ENCODE data around the gene MEF2C. TPM values are rescaled to one million over a fixed set of nuclear protein-coding genes. Genes with fewer than 3 reads are reported as not detected.

Gene MEF2C
- total RNA-seq, 1 experiment from 2014 or later, result 1.7 TPM

GRCh38 chr5:88875341-88876234 is 7.4 kb downstream of the MEF2C start:
- POLR2A ChIA-PET, result interaction anchor here (0.6 kb wide), 1 partner anchor 1237 kb away, joined by 3 read pairs; no protein-coding TSS in a partner anchor
- CTCF ChIA-PET, result interaction anchor here (0.6 to 1.3 kb wide), 2 partner anchors 53 to 151 kb away, joined by 3 read pairs; no protein-coding TSS in a partner anchor
- ATAC-seq (no peak), DNase-seq (ENCODE audit: low spot score) (no peak)
- Mint-ChIP-seq H3K27ac (no peak overlapping the region; the same call in 1 of the 2 replicates), H3K9me3 (no peaks in the 10 kb centered on the region), H3K36me3 (no peaks in the 10 kb centered on the region), H3K4me3 (no peak overlapping the region), H3K27me3 (ENCODE audit: low read depth) (no peaks in the 10 kb centered on the region), H3K4me1 (no peaks in the 10 kb centered on the region; the same call in 1 of the 2 replicates)
- TF ChIP-seq ZNF138 (CRISPR knock-in tag; conservative IDR thresholded peaks at IDR 0.05), result no peak
- no peak for TF ChIP-seq ELF4 (CRISPR knock-in tag; IDR thresholded peaks at IDR 0.05; ENCODE audit: low read depth)
- TF ChIP-seq GABPB1 (CRISPR knock-in tag; IDR thresholded peaks at IDR 0.05), result no peak
- no peak for TF ChIP-seq GRHL2 (CRISPR knock-in tag; IDR thresholded peaks at IDR 0.05; ENCODE audit: insufficient replicate concordance, severe bottlenecking)
- no peak for TF ChIP-seq MAX (CRISPR knock-in tag; IDR thresholded peaks at IDR 0.05)
- TF ChIP-seq ESRRA (CRISPR knock-in tag; IDR thresholded peaks at IDR 0.05; ENCODE audit: borderline replicate concordance), result no peak
- TF ChIP-seq AFF4 (CRISPR knock-in tag; IDR thresholded peaks at IDR 0.05; ENCODE audit: borderline replicate concordance), result no peak
- TF ChIP-seq CDX4 (CRISPR knock-in tag; IDR thresholded peaks at IDR 0.05; ENCODE audit: borderline replicate concordance), result no peak
- no peak for TF ChIP-seq ZBTB43 (CRISPR knock-in tag; IDR thresholded peaks at IDR 0.05)
- TF ChIP-seq ATF6 (CRISPR knock-in tag; IDR thresholded peaks at IDR 0.05), result no peak
- no peak for TF ChIP-seq TEAD4 (CRISPR knock-in tag; IDR thresholded peaks at IDR 0.05)
- no peak for TF ChIP-seq ZNF512 (CRISPR knock-in tag; IDR thresholded peaks at IDR 0.05; ENCODE audit: borderline replicate concordance)
- no peak for TF ChIP-seq ZBTB21 (CRISPR knock-in tag; IDR thresholded peaks at IDR 0.05; ENCODE audit: borderline replicate concordance)
- no peak for TF ChIP-seq FOXP1 (CRISPR knock-in tag; IDR thresholded peaks at IDR 0.05; ENCODE audit: borderline replicate concordance)
